ENCODE results near the gene XKRX.

Gene XKRX

DNA sequence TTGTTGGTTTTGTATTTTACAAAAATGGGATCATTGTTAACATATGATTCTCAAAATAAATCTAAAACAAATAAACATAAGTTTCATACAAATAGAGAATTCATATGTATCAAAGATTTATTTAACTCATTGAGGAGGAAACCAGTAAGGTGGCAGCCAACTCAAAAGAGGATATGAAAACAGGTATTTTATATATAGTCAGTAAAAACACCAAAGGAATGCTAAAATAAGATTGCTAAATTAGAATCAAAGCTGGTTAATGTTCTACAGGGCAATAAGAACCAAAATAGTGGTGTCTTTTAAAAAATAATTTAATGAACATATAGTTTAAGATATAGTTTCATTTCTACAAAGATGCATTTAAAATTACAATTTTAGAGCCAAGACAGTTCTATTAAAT lies 23.1 kb downstream of the XKRX start:
- no peak overlapping the region for H3K9ac ChIP-seq (ENCODE audit: low read length in 5 of 5)
- H3K9me3 ChIP-seq (ENCODE audit: control insufficient read depth in 5 of 5, low read length in 5 of 5), result peaks cover 0 to 10% (median 3%) of the 10 kb centered on the region in 5 donors
- no peak overlapping the region for H3K27ac ChIP-seq (ENCODE audit: low read depth, low read length)
- no peaks in the 10 kb centered on the region for H3K4me1 ChIP-seq (ENCODE audit: control insufficient read depth in 5 of 5, insufficient read depth in 5 of 5, low read length in 5 of 5)
- no peaks in the 10 kb centered on the region for H3K36me3 ChIP-seq (ENCODE audit: control insufficient read depth in 5 of 5, insufficient read depth in 5 of 5, low read length in 5 of 5)
- peaks cover 0 to 4% (median 2%) of the 10 kb centered on the region in 5 donors for H3K27me3 ChIP-seq (ENCODE audit: control insufficient read depth in 5 of 5, insufficient read depth in 4 of 5, low read length in 5 of 5)
- H3K4me3 ChIP-seq (ENCODE audit: low read depth in 1 of 5, low read length in 5 of 5), result no peak overlapping the region

DNA sequence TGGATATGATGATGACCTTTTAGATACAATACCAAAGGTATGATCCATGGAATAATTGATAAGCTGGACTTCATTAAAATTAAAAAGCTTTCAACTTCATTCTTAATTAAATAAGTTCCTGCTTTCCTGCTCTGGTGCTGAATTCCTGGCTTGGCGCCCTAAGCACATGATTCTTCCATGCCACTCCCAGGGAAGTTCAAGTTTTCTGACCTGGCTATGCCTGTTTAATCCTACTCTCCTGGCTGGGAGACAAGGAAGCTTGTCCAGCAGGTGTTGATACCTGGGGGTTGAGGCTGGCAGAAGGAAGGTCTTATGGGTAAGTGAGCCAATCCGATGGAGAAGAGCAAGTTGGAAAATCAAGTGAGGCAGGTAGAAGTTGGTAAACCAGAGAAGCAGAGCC lies 24.3 kb downstream of the XKRX start:
- Histone ChIP-seq H3K27ac (ENCODE audit: low read depth, low read length) (no peak overlapping the region), H3K9ac (ENCODE audit: low read length in 5 of 5) (no peak overlapping the region), H3K4me1 (ENCODE audit: control insufficient read depth in 5 of 5, insufficient read depth in 5 of 5, low read length in 5 of 5) (no peaks in the 10 kb centered on the region), H3K36me3 (ENCODE audit: control insufficient read depth in 5 of 5, insufficient read depth in 5 of 5, low read length in 5 of 5) (no peaks in the 10 kb centered on the region), H3K27me3 (ENCODE audit: control insufficient read depth in 5 of 5, insufficient read depth in 4 of 5, low read length in 5 of 5) (peaks cover 0 to 4% (median 2%) of the 10 kb centered on the region in 5 donors), H3K9me3 (ENCODE audit: control insufficient read depth in 5 of 5, low read length in 5 of 5) (peaks cover 0 to 10% (median 3%) of the 10 kb centered on the region in 5 donors), H3K4me3 (ENCODE audit: low read depth in 1 of 5, low read length in 5 of 5) (no peak overlapping the region)

DNA sequence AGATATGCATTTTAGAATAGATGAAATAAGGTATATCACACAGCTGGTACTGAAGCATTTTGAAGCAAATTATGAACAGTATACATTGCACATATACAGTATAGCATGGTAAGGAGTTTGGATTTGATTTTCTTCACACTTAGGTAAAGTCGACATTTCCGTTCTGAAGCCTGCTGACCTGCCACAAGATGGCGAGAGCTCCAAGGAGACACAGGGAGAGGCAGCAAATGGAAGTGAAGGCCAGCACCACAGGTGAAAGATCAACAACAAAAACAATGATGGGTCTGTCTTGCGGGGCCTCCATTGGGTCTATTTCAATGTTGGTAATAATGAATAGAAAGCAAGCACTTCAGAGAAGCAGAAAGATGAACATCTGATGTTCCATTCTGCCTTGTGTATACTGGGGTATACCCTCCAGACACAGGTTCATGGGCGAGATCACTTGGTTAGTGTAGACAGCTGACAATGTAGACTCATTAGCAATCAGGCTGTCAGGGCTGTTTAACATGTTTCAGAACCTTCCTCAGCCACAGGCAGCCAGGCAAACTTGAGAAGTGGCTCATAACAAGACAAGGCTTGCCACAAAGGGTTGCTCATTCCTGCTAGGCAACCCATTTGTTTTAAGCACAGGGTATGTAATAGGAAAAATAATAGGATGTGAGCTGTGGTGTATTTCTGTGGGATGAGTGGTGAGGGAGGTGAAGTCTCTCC lies 33.2 kb downstream of the XKRX start:
- no peak overlapping the region for H3K9ac ChIP-seq (ENCODE audit: low read length in 5 of 5)
- peaks cover 0 to 4% (median 0%) of the 10 kb centered on the region in 5 donors for H3K27me3 ChIP-seq (ENCODE audit: control insufficient read depth in 5 of 5, insufficient read depth in 4 of 5, low read length in 5 of 5)
- no peaks in the 10 kb centered on the region for H3K36me3 ChIP-seq (ENCODE audit: control insufficient read depth in 5 of 5, insufficient read depth in 5 of 5, low read length in 5 of 5)
- H3K4me3 ChIP-seq (ENCODE audit: low read depth in 1 of 5, low read length in 5 of 5), result no peak overlapping the region
- no peaks in the 10 kb centered on the region for H3K9me3 ChIP-seq (ENCODE audit: control insufficient read depth in 5 of 5, low read length in 5 of 5)
- H3K27ac ChIP-seq (ENCODE audit: low read depth, low read length), result no peak overlapping the region
- no peaks in the 10 kb centered on the region for H3K4me1 ChIP-seq (ENCODE audit: control insufficient read depth in 5 of 5, insufficient read depth in 5 of 5, low read length in 5 of 5)

DNA sequence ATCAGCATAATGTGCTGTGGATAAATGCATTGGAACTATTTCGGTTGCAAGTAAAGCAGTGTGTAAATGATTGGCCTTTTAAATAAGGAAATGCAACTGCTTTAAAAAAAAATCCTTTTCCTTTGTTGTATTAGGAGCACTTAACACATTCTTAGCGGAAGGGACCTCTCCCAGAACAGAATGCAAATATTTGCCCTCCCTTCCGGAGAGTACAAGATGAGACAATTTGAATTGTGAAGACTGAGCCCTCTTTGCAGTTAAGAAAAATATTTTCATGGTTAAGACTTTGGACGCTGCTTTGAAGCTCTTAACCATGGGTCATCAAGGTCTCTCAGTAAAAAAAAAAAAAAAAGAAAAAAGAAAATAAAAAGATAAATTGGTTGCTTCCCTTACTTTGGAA lies 45.1 kb downstream of the XKRX start:
- H3K27me3 ChIP-seq (ENCODE audit: control insufficient read depth in 5 of 5, insufficient read depth in 4 of 5, low read length in 5 of 5), result peaks cover 0 to 9% (median 3%) of the 10 kb centered on the region in 5 donors
- H3K36me3 ChIP-seq (ENCODE audit: control insufficient read depth in 5 of 5, insufficient read depth in 5 of 5, low read length in 5 of 5), result no peaks in the 10 kb centered on the region
- no peak overlapping the region for H3K27ac ChIP-seq (ENCODE audit: low read depth, low read length)
- peaks cover 0 to 3% (median 0%) of the 10 kb centered on the region in 5 donors for H3K9me3 ChIP-seq (ENCODE audit: control insufficient read depth in 5 of 5, low read length in 5 of 5)
- H3K4me3 ChIP-seq (ENCODE audit: low read depth in 1 of 5, low read length in 5 of 5), result no peak overlapping the region
- no peak overlapping the region for H3K9ac ChIP-seq (ENCODE audit: low read length in 5 of 5)
- no peaks in the 10 kb centered on the region for H3K4me1 ChIP-seq (ENCODE audit: control insufficient read depth in 5 of 5, insufficient read depth in 5 of 5, low read length in 5 of 5)

DNA sequence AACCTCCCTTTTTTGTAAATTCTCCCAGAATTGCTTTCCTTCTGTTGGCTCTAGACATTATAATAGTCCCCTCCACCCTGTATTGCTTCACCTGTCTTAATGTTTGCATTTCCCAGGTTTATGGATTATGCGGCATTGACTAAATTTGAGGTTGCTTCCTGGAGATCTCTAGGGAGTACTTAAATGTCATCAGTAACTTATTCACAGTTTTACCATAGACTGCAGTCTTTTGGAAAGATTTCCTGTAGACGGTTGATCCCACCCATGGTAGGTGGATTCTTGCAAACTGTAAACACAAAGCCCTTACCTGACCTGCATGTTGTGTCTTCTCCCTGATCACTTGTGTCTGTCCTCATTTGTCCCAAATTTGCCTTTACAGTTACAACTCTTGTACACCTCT lies 48.3 kb downstream of the XKRX start:
- H3K4me3 ChIP-seq (ENCODE audit: low read depth in 1 of 5, low read length in 5 of 5), result no peak overlapping the region
- no peaks in the 10 kb centered on the region for H3K9me3 ChIP-seq (ENCODE audit: control insufficient read depth in 5 of 5, low read length in 5 of 5)
- no peaks in the 10 kb centered on the region for H3K4me1 ChIP-seq (ENCODE audit: control insufficient read depth in 5 of 5, insufficient read depth in 5 of 5, low read length in 5 of 5)
- no peak overlapping the region for H3K9ac ChIP-seq (ENCODE audit: low read length in 5 of 5)
- H3K27ac ChIP-seq (ENCODE audit: low read depth, low read length), result no peak overlapping the region
- H3K36me3 ChIP-seq (ENCODE audit: control insufficient read depth in 5 of 5, insufficient read depth in 5 of 5, low read length in 5 of 5), result no peaks in the 10 kb centered on the region
- H3K27me3 ChIP-seq (ENCODE audit: control insufficient read depth in 5 of 5, insufficient read depth in 4 of 5, low read length in 5 of 5), result peaks cover 0 to 5% (median 3%) of the 10 kb centered on the region in 5 donors

DNA sequence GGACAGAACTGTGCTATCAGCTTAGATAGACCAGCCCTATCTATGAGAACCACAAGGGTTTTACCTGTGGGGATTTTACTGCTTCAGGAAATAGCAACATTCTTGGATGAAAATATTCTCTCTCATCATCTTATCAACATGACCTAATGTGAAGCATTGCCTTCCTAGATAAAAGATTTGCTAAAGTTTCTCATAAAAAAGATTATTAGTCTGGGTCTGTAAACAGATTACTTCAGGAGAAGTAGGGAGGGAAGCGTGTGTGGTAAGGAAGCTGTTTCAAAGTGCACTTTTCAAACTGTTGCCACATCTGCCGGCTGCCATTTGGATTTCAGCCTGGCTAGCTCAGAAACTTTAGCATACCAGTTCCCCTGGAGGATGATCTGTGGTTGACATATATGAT lies 54.4 kb downstream of the XKRX start, which contains the start of gene NOX1:
NOX1 (minus strand) TSS at position 35 of the 400 bp plus-strand sequence. CDS start 220 bp downstream, outside the sequence.
- Histone ChIP-seq H3K27ac (ENCODE audit: low read depth, low read length) (no peak within 1 kb of the TSS), H3K36me3 (ENCODE audit: control insufficient read depth in 5 of 5, insufficient read depth in 5 of 5, low read length in 5 of 5) (no peaks in the 10 kb centered on the region), H3K4me1 (ENCODE audit: control insufficient read depth in 5 of 5, insufficient read depth in 5 of 5, low read length in 5 of 5) (no peaks in the 10 kb centered on the region), H3K27me3 (ENCODE audit: control insufficient read depth in 5 of 5, insufficient read depth in 4 of 5, low read length in 5 of 5) (peaks cover 0 to 16% (median 3%) of the 10 kb centered on the region in 5 donors), H3K9ac (ENCODE audit: low read length in 5 of 5) (no peak within 1 kb of the TSS), H3K4me3 (ENCODE audit: low read depth in 1 of 5, low read length in 5 of 5) (no peak within 1 kb of the TSS), H3K9me3 (ENCODE audit: control insufficient read depth in 5 of 5, low read length in 5 of 5) (no peaks in the 10 kb centered on the region)

DNA sequence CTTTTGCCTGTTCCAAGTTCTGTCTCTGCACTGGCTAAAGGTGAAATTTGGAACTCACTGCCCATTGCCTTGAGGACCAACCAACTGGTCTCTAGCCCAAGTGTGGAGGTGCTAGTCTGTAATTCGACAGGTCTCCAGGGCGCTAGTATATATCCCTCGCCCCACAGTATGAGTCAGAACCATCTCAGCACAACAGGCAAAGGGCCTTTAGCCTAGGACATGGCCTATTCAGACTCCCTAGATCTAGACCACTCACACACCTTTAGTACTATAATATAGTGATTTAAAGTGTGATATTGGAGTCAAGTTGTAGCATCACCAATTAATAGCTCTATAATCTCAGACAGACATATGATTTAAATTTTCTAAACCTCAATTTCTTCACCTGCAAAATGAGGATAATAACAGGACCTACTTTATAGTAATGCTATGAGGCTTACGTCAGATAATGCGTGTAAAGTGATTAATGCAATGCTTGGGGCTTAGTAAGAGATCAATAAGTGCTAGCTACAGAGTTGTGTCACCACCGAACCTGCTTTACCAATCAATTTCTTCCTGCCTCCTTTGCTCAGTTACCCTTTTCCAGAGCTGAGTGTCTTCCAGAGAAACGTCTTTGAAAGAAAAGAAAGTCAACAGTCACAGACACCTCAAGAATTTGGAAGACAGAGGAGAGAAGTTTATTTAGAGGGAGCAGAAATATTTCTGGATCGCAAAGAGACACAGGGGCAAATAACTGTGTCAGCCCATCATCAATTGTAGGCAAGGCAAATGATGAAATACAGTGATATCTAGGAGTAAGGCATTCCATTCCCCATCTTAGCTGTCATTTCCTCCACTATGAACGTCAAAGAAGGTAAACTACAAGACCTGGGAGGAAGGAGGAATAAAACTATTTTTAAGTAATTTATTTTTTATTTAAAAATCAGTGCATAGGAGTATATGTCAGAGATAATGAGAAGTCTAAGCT lies 56.8 kb downstream of the XKRX start:
- no peak overlapping the region for H3K9ac ChIP-seq (ENCODE audit: low read length in 5 of 5)
- no peaks in the 10 kb centered on the region for H3K36me3 ChIP-seq (ENCODE audit: control insufficient read depth in 5 of 5, insufficient read depth in 5 of 5, low read length in 5 of 5)
- H3K27ac ChIP-seq (ENCODE audit: low read depth, low read length), result no peak overlapping the region
- H3K4me1 ChIP-seq (ENCODE audit: control insufficient read depth in 5 of 5, insufficient read depth in 5 of 5, low read length in 5 of 5), result no peaks in the 10 kb centered on the region
- H3K4me3 ChIP-seq (ENCODE audit: low read depth in 1 of 5, low read length in 5 of 5), result no peak overlapping the region
- H3K9me3 ChIP-seq (ENCODE audit: control insufficient read depth in 5 of 5, low read length in 5 of 5), result no peaks in the 10 kb centered on the region
- H3K27me3 ChIP-seq (ENCODE audit: control insufficient read depth in 5 of 5, insufficient read depth in 4 of 5, low read length in 5 of 5), result peaks cover 0 to 16% (median 3%) of the 10 kb centered on the region in 5 donors

DNA sequence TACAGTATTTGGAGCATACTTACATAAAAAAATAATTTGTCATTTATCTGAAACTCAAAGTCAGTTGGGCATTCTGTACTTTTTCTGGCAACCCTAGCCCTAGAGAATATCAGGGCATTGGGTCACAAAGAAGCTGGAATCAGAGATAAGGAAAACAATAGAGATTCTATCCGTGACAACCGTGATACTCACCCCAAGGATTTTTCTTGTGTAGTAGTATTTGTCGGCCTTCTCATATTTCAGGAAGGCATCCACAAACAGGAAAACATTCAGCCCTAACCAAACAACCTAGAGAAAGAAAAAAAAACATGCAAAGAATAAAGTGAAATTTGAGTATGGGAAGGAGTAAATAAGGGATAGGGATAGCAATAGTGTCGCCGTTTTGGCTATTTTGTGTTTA lies 58.2 kb downstream of the XKRX start:
- H3K4me3 ChIP-seq (ENCODE audit: low read depth in 1 of 5, low read length in 5 of 5), result no peak overlapping the region
- no peak overlapping the region for H3K9ac ChIP-seq (ENCODE audit: low read length in 5 of 5)
- no peak overlapping the region for H3K27ac ChIP-seq (ENCODE audit: low read depth, low read length)
- peaks cover 0 to 16% (median 3%) of the 10 kb centered on the region in 5 donors for H3K27me3 ChIP-seq (ENCODE audit: control insufficient read depth in 5 of 5, insufficient read depth in 4 of 5, low read length in 5 of 5)
- H3K9me3 ChIP-seq (ENCODE audit: control insufficient read depth in 5 of 5, low read length in 5 of 5), result no peaks in the 10 kb centered on the region
- no peaks in the 10 kb centered on the region for H3K36me3 ChIP-seq (ENCODE audit: control insufficient read depth in 5 of 5, insufficient read depth in 5 of 5, low read length in 5 of 5)
- H3K4me1 ChIP-seq (ENCODE audit: control insufficient read depth in 5 of 5, insufficient read depth in 5 of 5, low read length in 5 of 5), result no peaks in the 10 kb centered on the region

DNA sequence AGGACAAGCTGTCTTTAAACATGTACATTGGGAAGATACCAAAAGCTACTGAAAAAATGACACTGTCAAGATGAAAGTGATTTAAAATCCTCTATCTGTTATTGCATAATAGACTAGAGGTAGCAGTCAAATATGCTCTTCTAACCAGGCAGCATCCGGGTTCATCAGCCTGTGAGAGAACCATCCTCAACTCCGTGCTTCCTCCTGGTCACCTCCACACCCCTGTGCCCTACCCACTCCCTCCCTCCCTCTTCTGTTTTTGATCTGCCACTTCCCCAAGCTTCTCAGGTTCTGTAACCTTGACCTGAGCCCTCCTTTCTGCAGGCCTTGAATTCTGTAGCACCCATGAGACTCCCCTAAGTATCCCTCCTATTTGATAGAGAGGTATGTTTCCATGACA lies 60.4 kb downstream of the XKRX start:
- Histone ChIP-seq H3K4me3 (ENCODE audit: low read depth in 1 of 5, low read length in 5 of 5) (no peak overlapping the region), H3K27ac (ENCODE audit: low read depth, low read length) (no peak overlapping the region), H3K36me3 (ENCODE audit: control insufficient read depth in 5 of 5, insufficient read depth in 5 of 5, low read length in 5 of 5) (no peaks in the 10 kb centered on the region), H3K4me1 (ENCODE audit: control insufficient read depth in 5 of 5, insufficient read depth in 5 of 5, low read length in 5 of 5) (no peaks in the 10 kb centered on the region), H3K27me3 (ENCODE audit: control insufficient read depth in 5 of 5, insufficient read depth in 4 of 5, low read length in 5 of 5) (peaks cover 0 to 15% (median 3%) of the 10 kb centered on the region in 5 donors), H3K9ac (ENCODE audit: low read length in 5 of 5) (no peak overlapping the region), H3K9me3 (ENCODE audit: control insufficient read depth in 5 of 5, low read length in 5 of 5) (no peaks in the 10 kb centered on the region)
